Endothelial cell of umbilical vein (primary cell): ENCODE data around the gene ATXN1. TPM values are rescaled to one million over a fixed set of nuclear protein-coding genes. Genes with fewer than 3 reads are reported as not detected.

Source experiments
- BruUV-seq: library from RNA; stranded (reverse); fragments of 400-500 nt; replicated peaks from 2 replicates; lab custom pipeline; 2021; lab: Mats Ljungman, UMichigan
- CTCF ChIA-PET: fragments of 300-600, 350-600 bp; sonication (Branson Sonifier 250); formaldehyde crosslinking; loops from one replicate; lab custom pipeline; 2021; ENCODE audit warnings: antibody characterized with exemption, inconsistent platforms; lab: Charles Lee
- POLR2A ChIA-PET: fragments of 300-600, 350-600 bp; sonication (Branson Sonifier 250); formaldehyde crosslinking; loops from one replicate; lab custom pipeline; 2021; ENCODE audit warnings: antibody characterized with exemption, inconsistent platforms; lab: Charles Lee
- DNase-seq: peaks from one replicate; pipeline ENCODE4 v3.0.0-alpha.2; 2011; ENCODE audit warnings: low read depth, low spot score
- FAIRE-seq: peaks from 2 replicates; lab custom pipeline; 2011; peaks lifted over from hg19 to GRCh38; lab: Jason Lieb, UNC
- H2AFZ ChIP-seq: 2 replicates; pipeline ENCODE4 v1.6.0; 2012; ENCODE audit warnings: low read depth, low read length, control low read depth, inconsistent platforms
- H3K27ac ChIP-seq: 2 replicates; pipeline ENCODE4 v1.5.1; 2011; ENCODE audit warnings: low read depth, mild to moderate bottlenecking, control low read depth, low read length, moderate library complexity; ENCODE audit not compliant: insufficient read depth
- H3K27me3 ChIP-seq, 2 experiments: 2 replicates each; pipeline versions ENCODE4 v1.6.0 to v1.6.1; 2011; ENCODE audit warnings: low read length in 2 of 2, mixed read lengths in 1 of 2; ENCODE audit not compliant: control insufficient read depth in 2 of 2, insufficient read depth in 2 of 2
- H3K36me3 ChIP-seq, 2 experiments: 2 replicates in 1 of 2; 3 replicates in 1 of 2; pipeline ENCODE4 v1.5.1; 2011; ENCODE audit warnings: low read length in 2 of 2, mild to moderate bottlenecking in 1 of 2, moderate library complexity in 1 of 2; ENCODE audit not compliant: control insufficient read depth in 2 of 2, insufficient read depth in 2 of 2; ENCODE audit errors: extremely low read depth in 1 of 2
- H3K4me1 ChIP-seq: 3 replicates; pipeline ENCODE4 v1.5.1; 2011; ENCODE audit warnings: mild to moderate bottlenecking, low read length; ENCODE audit not compliant: control insufficient read depth, insufficient read depth; ENCODE audit errors: extremely low read depth
- H3K4me2 ChIP-seq: 2 replicates; pipeline ENCODE4 v1.6.1; 2011; ENCODE audit warnings: low read length, control low read depth, mixed read lengths; ENCODE audit not compliant: insufficient read depth
- H3K4me3 ChIP-seq, 3 experiments: fragments of 200-600 bp in 1 of 3; sonication (generic), shearing (Covaris generic) in 1 of 3; replicated peaks in 1 of 3; 2 replicates each; pipeline ENCODE4 v1.5.1; 2011 to 2016; ENCODE audit warnings: control low read depth in 3 of 3, low read length in 3 of 3, mild to moderate bottlenecking in 2 of 3, inconsistent platforms in 1 of 3, low read depth in 1 of 3, moderate library complexity in 1 of 3; ENCODE audit not compliant: insufficient read depth in 1 of 3
- H3K79me2 ChIP-seq: 2 replicates; pipeline ENCODE4 v1.6.0; 2012; ENCODE audit warnings: low read length, inconsistent platforms; ENCODE audit not compliant: control insufficient read depth, insufficient read depth
- H3K9ac ChIP-seq: replicated peaks from 2 replicates; pipeline ENCODE3; 2011; ENCODE audit warnings: low read length, control low read depth; ENCODE audit not compliant: insufficient read depth; ENCODE audit errors: extremely low read depth
- H3K9me1 ChIP-seq: replicated peaks from 3 replicates; pipeline ENCODE4 v1.6.0; 2011; ENCODE audit warnings: mild to moderate bottlenecking, low read length; ENCODE audit not compliant: control insufficient read depth, insufficient read depth; ENCODE audit errors: extremely low read depth
- H3K9me3 ChIP-seq: replicated peaks from 2 replicates; pipeline ENCODE4 v1.5.1; 2012; ENCODE audit warnings: low read length, inconsistent platforms; ENCODE audit not compliant: control insufficient read depth, insufficient read depth
- H4K20me1 ChIP-seq: replicated peaks from 2 replicates; pipeline ENCODE3; 2011; ENCODE audit warnings: mild to moderate bottlenecking, low read length; ENCODE audit not compliant: control insufficient read depth, insufficient read depth; ENCODE audit errors: extremely low read depth
- CTCF ChIP-seq, 2 donors: IDR thresholded peaks; 1 replicate in 1 of 2; 2 replicates in 1 of 2; pipeline ENCODE4 v1.5.1; 2011; ENCODE audit warnings: low read length in 2 of 2, mild to moderate bottlenecking in 2 of 2, moderate library complexity in 2 of 2, control low read depth in 1 of 2, inconsistent platforms in 1 of 2, low read depth in 1 of 2; ENCODE audit not compliant: insufficient read depth in 1 of 2; ENCODE audit errors: extremely low read depth in 1 of 2
- EZH2 ChIP-seq: IDR thresholded peaks from 2 replicates; pipeline ENCODE4 v1.6.1; 2012; ENCODE audit warnings: borderline replicate concordance, low read depth, mild to moderate bottlenecking, moderate library complexity, low read length, inconsistent platforms; ENCODE audit not compliant: severe bottlenecking
- FOS ChIP-seq: IDR thresholded peaks from 2 replicates; pipeline ENCODE4 v1.6.1; 2011; ENCODE audit warnings: mild to moderate bottlenecking, low read length, moderate library complexity, borderline replicate concordance; ENCODE audit not compliant: insufficient read depth
- GATA2 ChIP-seq: IDR thresholded peaks from 2 replicates; pipeline ENCODE4 v1.7.0; 2011; ENCODE audit warnings: low read depth, mild to moderate bottlenecking, moderate library complexity, mixed read lengths, low read length; ENCODE audit not compliant: insufficient read length, insufficient read depth
- JUN ChIP-seq: IDR thresholded peaks from 2 replicates; pipeline ENCODE4 v1.6.1; 2011; ENCODE audit warnings: borderline replicate concordance, low read depth; ENCODE audit not compliant: insufficient read length, insufficient read depth
- MAX ChIP-seq: IDR thresholded peaks from 2 replicates; pipeline ENCODE4 v1.6.1; 2011; ENCODE audit not compliant: insufficient read depth, insufficient read length
- MYC ChIP-seq: IDR thresholded peaks from one replicate; pipeline ENCODE4 v1.6.1; 2011; ENCODE audit warnings: mild to moderate bottlenecking, low read depth, low read length
- POLR2A ChIP-seq: IDR thresholded peaks from 2 replicates; pipeline ENCODE4 v1.6.1; 2012; ENCODE audit warnings: low read depth, mild to moderate bottlenecking, control low read depth, low read length
- POLR2AphosphoS5 ChIP-seq: IDR thresholded peaks from 2 replicates; pipeline ENCODE4 v1.6.1; 2012; ENCODE audit warnings: low read depth, mild to moderate bottlenecking, control low read depth, low read length, moderate library complexity; ENCODE audit not compliant: insufficient read depth
- dilution Hi-C: fragments of 300-500 bp; cut with MboI; formaldehyde crosslinking; loops from one replicate; pipeline ENCODE4 v1.15.0; 2019; ENCODE audit warnings: low sequenced_read_pairs; ENCODE audit not compliant: extremely low pct_ligation_motif_present
- intact Hi-C: fragments of 100-400 bp; cut with micrococcal nuclease; formaldehyde crosslinking; loops from one replicate; pipeline ENCODE4 v1.10.0; 2022
- polyA plus RNA-seq, 4 experiments: library from polyadenylated mRNA; depleted of rRNA in 3 of 4; stranded (reverse) in 3 of 4; unstranded in 1 of 4; fragments of >200 nt; gene quantifications; 2 replicates each; pipeline versions ENCODE4 v1.2.1 to v1.2.3, GENCODE V29; 2011 to 2012; ENCODE audit warnings: missing spikeins in 1 of 4
- total RNA-seq: library from RNA; stranded (reverse); gene quantifications from 2 replicates; pipeline ENCODE4 v1.2.3, GENCODE V29; 2021

Gene ATXN1
- total and polyA plus RNA-seq, 2 donors (not counting 3 experiments of a cell fraction or from before 2014, with no cell fraction given) = 16.4 to 33.0 TPM

GRCh38 chr6:16767765-16768476 lies 6.7 kb upstream of the ATXN1 start:
- Histone ChIP-seq H3K9me1 (no peaks in the 10 kb centered on the region), H3K4me2 (no peak overlapping the region), H4K20me1 (no peaks in the 10 kb centered on the region), H3K9ac (no peak overlapping the region), H3K4me1 (peaks cover 62% of the 10 kb centered on the region), H3K27ac (peak overlapping the region; percentile 84), H3K27me3 (no peaks in the 10 kb centered on the region), H3K4me3 (no peak overlapping the region), H3K9me3 (no peaks in the 10 kb centered on the region), H2AFZ (peak overlapping the region; percentile 17), H3K79me2 (no peaks in the 10 kb centered on the region), H3K36me3 (no peaks in the 10 kb centered on the region)
- FAIRE-seq = no peak
- intact Hi-C loops (loop anchor here (5.0 kb wide), 3 partner anchors 244 to 551 kb away; no protein-coding TSS in a partner anchor), dilution Hi-C loops (no loop called here)
- no peak for DNase-seq
- CTCF ChIA-PET = interaction anchor here (0.8 to 10.2 kb wide), 5 partner anchors 32 to 323 kb away, joined by 3 to 112 read pairs (median 7); no protein-coding TSS in a partner anchor
- BruUV-seq = no TSS peak
- POLR2A ChIA-PET = no interaction called here
- TF ChIP-seq MYC (no peak), FOS (no peak), CTCF (IDR thresholded peaks at IDR 0.05; ENCODE audit: extremely low read depth in 1 of 2, insufficient read depth in 1 of 2, low read depth in 1 of 2, low read length in 2 of 2) (no peak), POLR2A (no peak), GATA2 (no peak), MAX (no peak), POLR2AphosphoS5 (no peak), EZH2 (no peak), JUN (no peak)
